Measurements from ENCODE around the gene ZDHHC24.
"Not testable (repeated sequence)": the region's sequence is repeated elsewhere in the genome, so short reads cannot be mapped to it uniquely, and the experiment has no call there.

ZDHHC24 gene

DNA sequence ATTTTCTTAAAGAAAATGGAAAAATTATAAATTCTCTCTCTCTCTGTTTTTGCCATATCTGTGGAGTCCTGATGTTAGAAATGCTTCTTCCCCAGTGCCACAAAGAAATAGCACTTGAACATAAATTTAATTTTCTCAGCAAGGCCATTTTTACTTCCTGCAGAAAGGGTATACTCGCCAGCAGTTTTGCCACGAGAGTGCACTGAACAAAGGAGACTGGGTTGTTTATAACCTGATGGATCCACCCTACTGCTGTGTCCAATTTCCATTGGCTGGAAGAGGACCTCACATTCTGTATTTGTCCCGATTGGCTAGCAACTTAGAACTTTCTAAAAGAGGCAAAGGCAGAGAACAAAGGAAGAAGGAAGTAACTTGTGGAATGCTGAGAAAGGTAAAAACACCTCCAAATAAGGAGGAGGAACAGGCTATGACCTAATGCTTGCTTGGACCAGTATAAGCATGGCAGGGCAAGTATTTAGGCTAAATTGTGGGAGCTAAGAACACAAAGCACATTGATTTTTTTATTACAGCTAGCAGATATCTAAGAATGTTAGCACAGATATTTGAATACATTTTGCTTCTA, 36.8 kb upstream of the ZDHHC24 start:
- not testable (repeated sequence) for H3K36me3 ChIP-seq (ENCODE audit: control insufficient read depth in 1 of 2, insufficient read depth in 2 of 2, low read length in 2 of 2); H3K27ac ChIP-seq (ENCODE audit: low read length); H3K27me3 ChIP-seq (ENCODE audit: low read depth, low read length); H3K9me3 ChIP-seq (ENCODE audit: control insufficient read depth in 1 of 2, low read length in 2 of 2); H3K4me3 ChIP-seq (ENCODE audit: low read depth in 1 of 2, low read length in 2 of 2); H3K4me1 ChIP-seq (ENCODE audit: control insufficient read depth in 1 of 2, insufficient read depth in 2 of 2, low read length in 2 of 2)

GRCh38 chr11:66581261-66581660, 35.4 kb upstream of the ZDHHC24 start:
- Histone ChIP-seq H3K4me3 (ENCODE audit: low read depth in 1 of 2, low read length in 2 of 2) (no peak overlapping the region), H3K27me3 (ENCODE audit: low read depth, low read length) (no peaks in the 10 kb centered on the region), H3K9me3 (ENCODE audit: control insufficient read depth in 1 of 2, low read length in 2 of 2) (no peaks in the 10 kb centered on the region), H3K36me3 (ENCODE audit: control insufficient read depth in 1 of 2, insufficient read depth in 2 of 2, low read length in 2 of 2) (no peaks in the 10 kb centered on the region), H3K4me1 (ENCODE audit: control insufficient read depth in 1 of 2, insufficient read depth in 2 of 2, low read length in 2 of 2) (peaks cover 0 to 8% of the 10 kb centered on the region in 2 donors), H3K27ac (ENCODE audit: low read length) (no peak overlapping the region)

DNA sequence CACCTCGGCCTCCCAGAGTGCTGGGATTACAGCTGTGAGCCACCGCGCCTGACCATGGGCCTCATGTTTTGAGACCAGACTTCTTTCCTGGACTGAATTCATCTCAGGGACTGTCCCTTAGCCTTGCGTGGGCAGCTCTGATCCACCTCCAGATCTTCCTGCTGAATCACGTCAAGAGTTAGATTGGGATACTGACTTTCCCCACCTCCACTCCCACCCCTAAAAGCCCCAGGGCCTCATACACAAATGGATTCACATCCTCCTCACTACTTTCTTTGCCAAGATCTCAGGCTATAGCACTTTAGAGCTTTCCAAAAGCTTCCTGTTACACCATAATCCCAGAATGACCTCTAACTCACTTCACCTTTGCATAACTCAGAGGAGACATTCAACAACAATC, 35.0 kb upstream of the ZDHHC24 start:
- Histone ChIP-seq H3K4me1 (ENCODE audit: control insufficient read depth in 1 of 2, insufficient read depth in 2 of 2, low read length in 2 of 2) (peaks cover 0 to 8% of the 10 kb centered on the region in 2 donors), H3K36me3 (ENCODE audit: control insufficient read depth in 1 of 2, insufficient read depth in 2 of 2, low read length in 2 of 2) (no peaks in the 10 kb centered on the region), H3K9me3 (ENCODE audit: control insufficient read depth in 1 of 2, low read length in 2 of 2) (no peaks in the 10 kb centered on the region), H3K27ac (ENCODE audit: low read length) (no peak overlapping the region), H3K4me3 (ENCODE audit: low read depth in 1 of 2, low read length in 2 of 2) (no peak overlapping the region), H3K27me3 (ENCODE audit: low read depth, low read length) (no peaks in the 10 kb centered on the region)

- Histone ChIP-seq H3K27ac (ENCODE audit: low read length) (no peak overlapping the region), H3K27me3 (ENCODE audit: low read depth, low read length) (no peaks in the 10 kb centered on the region), H3K36me3 (ENCODE audit: control insufficient read depth in 1 of 2, insufficient read depth in 2 of 2, low read length in 2 of 2) (no peaks in the 10 kb centered on the region), H3K9me3 (ENCODE audit: control insufficient read depth in 1 of 2, low read length in 2 of 2) (no peaks in the 10 kb centered on the region), H3K4me1 (ENCODE audit: control insufficient read depth in 1 of 2, insufficient read depth in 2 of 2, low read length in 2 of 2) (peaks cover 0 to 8% of the 10 kb centered on the region in 2 donors), H3K4me3 (ENCODE audit: low read depth in 1 of 2, low read length in 2 of 2) (no peak overlapping the region)
These were observed 33.3 kb upstream of the ZDHHC24 start for GRCh38 chr11:66579017-66579606.

DNA sequence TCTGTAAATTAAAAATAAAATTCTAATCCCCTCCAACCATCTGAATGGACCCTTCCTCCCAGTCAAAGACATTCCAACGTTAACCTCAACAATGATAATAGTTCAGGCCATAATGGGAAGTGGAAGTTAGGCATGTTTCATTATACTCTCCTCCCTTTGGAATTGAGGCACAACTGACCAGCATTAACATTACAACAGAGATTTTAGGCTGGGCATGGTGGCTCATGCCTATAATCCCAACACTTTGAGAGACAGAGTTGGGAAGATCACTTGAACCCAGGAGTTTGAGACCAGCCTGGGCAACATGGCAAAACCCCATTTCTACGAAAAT, 25.0 kb upstream of the ZDHHC24 start:
- peaks cover 0 to 6% of the 10 kb centered on the region in 2 donors for H3K4me1 ChIP-seq (ENCODE audit: control insufficient read depth in 1 of 2, insufficient read depth in 2 of 2, low read length in 2 of 2)

GRCh38 chr11:66570079-66570849, 24.4 kb upstream of the ZDHHC24 start:
- no peaks in the 10 kb centered on the region for H3K27me3 ChIP-seq (ENCODE audit: low read depth, low read length)
- no peak overlapping the region for H3K4me3 ChIP-seq (ENCODE audit: low read depth in 1 of 2, low read length in 2 of 2)
- no peaks in the 10 kb centered on the region for H3K9me3 ChIP-seq (ENCODE audit: control insufficient read depth in 1 of 2, low read length in 2 of 2)
- H3K36me3 ChIP-seq (ENCODE audit: control insufficient read depth in 1 of 2, insufficient read depth in 2 of 2, low read length in 2 of 2) = peaks cover 0 to 9% of the 10 kb centered on the region in 2 donors
- H3K27ac ChIP-seq (ENCODE audit: low read length) = no peak overlapping the region
- H3K4me1 ChIP-seq (ENCODE audit: control insufficient read depth in 1 of 2, insufficient read depth in 2 of 2, low read length in 2 of 2) = peaks cover 0 to 6% of the 10 kb centered on the region in 2 donors

More for the DNA sequence above, 25.0 kb upstream of the ZDHHC24 start:
- Histone ChIP-seq H3K27me3 (ENCODE audit: low read depth, low read length) (no peaks in the 10 kb centered on the region), H3K9me3 (ENCODE audit: control insufficient read depth in 1 of 2, low read length in 2 of 2) (no peaks in the 10 kb centered on the region), H3K27ac (ENCODE audit: low read length) (no peak overlapping the region), H3K4me3 (ENCODE audit: low read depth in 1 of 2, low read length in 2 of 2) (no peak overlapping the region), H3K36me3 (ENCODE audit: control insufficient read depth in 1 of 2, insufficient read depth in 2 of 2, low read length in 2 of 2) (peaks cover 0 to 4% of the 10 kb centered on the region in 2 donors)

DNA sequence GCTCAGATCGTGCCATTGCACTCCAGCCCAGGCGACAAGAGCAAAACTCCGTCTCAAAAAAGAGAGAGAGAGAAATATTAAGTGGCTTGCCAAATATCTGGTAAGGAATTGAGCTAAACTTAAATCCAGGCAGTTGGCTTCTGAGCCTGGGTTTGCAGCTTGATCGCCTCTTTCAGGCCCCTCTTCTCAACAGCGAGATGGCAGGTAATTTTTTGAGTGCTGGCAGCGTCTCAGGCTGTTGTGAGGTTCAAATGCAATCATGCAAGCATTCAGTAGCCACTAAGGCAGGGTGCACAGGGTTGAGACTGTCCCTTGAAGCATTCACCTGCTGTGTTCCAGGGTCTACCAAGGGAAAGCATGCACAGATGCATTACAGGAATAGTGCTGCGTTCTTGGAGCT, 23.2 kb upstream of the ZDHHC24 start:
- Histone ChIP-seq H3K36me3 (ENCODE audit: control insufficient read depth in 1 of 2, insufficient read depth in 2 of 2, low read length in 2 of 2) (peaks cover 0 to 20% of the 10 kb centered on the region in 2 donors), H3K4me1 (ENCODE audit: control insufficient read depth in 1 of 2, insufficient read depth in 2 of 2, low read length in 2 of 2) (peaks cover 0 to 6% of the 10 kb centered on the region in 2 donors), H3K9me3 (ENCODE audit: control insufficient read depth in 1 of 2, low read length in 2 of 2) (no peaks in the 10 kb centered on the region), H3K27me3 (ENCODE audit: low read depth, low read length) (no peaks in the 10 kb centered on the region), H3K4me3 (ENCODE audit: low read depth in 1 of 2, low read length in 2 of 2) (no peak overlapping the region), H3K27ac (ENCODE audit: low read length) (no peak overlapping the region)

DNA sequence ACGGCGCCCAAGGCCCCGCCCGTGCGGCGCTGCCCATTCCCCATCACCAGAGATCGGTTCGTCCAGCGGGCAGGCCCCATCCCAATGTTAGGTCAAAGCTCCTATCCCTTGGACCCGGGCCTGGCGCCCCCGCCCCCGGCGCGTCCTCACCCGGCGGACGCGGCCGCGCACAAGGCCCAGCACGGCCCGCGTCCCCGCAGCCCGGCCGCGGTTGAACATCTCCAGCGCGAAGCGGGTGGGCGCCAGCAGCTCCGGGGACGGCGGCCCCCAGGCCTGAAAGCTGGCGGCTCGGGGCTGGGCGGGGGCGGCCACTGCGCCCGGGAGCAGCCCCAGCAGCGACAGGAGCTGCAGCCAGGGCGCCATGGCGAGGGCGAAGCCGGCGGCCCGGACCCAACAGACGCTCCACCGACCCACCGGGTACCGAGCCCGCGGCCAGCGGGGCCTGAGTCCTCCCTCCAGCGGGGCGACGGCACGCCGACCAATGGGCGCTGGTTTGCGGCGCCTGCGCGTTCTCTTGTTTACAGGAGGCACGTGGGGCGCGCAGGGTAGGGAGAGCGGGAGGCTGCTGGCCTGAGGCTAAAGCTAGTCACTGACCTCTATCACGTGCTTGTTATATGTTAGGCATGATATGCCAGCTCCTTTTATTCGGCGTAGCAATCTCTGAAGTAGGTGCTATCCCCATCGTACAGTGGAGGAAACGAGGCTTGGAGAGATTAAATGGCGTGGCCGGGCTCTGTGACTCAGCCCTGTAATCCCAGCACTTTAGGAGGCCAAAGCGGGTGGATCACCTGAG, 22.5 kb upstream of the ZDHHC24 start, which contains the start of gene CTSF:
TSS of gene CTSF (minus strand) at position 483 of the 793 bp plus-strand sequence. CDS start at position 363, 120 bp downstream.
- H3K4me3 ChIP-seq (ENCODE audit: low read depth in 1 of 2, low read length in 2 of 2) = peak within 1 kb of the TSS; percentile 46 to 75
- H3K4me1 ChIP-seq (ENCODE audit: control insufficient read depth in 1 of 2, insufficient read depth in 2 of 2, low read length in 2 of 2) = peaks cover 0 to 6% of the 10 kb centered on the region in 2 donors
- no peaks in the 10 kb centered on the region for H3K9me3 ChIP-seq (ENCODE audit: control insufficient read depth in 1 of 2, low read length in 2 of 2)
- no peak within 1 kb of the TSS for H3K27ac ChIP-seq (ENCODE audit: low read length)
- peaks cover 0 to 26% of the 10 kb centered on the region in 2 donors for H3K36me3 ChIP-seq (ENCODE audit: control insufficient read depth in 1 of 2, insufficient read depth in 2 of 2, low read length in 2 of 2)
- H3K27me3 ChIP-seq (ENCODE audit: low read depth, low read length) = no peaks in the 10 kb centered on the region

GRCh38 chr11:66567787-66568123, 21.9 kb upstream of the ZDHHC24 start:
- H3K36me3 ChIP-seq (ENCODE audit: control insufficient read depth in 1 of 2, insufficient read depth in 2 of 2, low read length in 2 of 2) = peaks cover 0 to 27% of the 10 kb centered on the region in 2 donors
- H3K4me3 ChIP-seq (ENCODE audit: low read depth in 1 of 2, low read length in 2 of 2) = peak overlapping the region in 1 of 2 donors; percentile 75
- H3K4me1 ChIP-seq (ENCODE audit: control insufficient read depth in 1 of 2, insufficient read depth in 2 of 2, low read length in 2 of 2) = peaks cover 0 to 6% of the 10 kb centered on the region in 2 donors
- no peaks in the 10 kb centered on the region for H3K27me3 ChIP-seq (ENCODE audit: low read depth, low read length)
- H3K9me3 ChIP-seq (ENCODE audit: control insufficient read depth in 1 of 2, low read length in 2 of 2) = no peaks in the 10 kb centered on the region
- H3K27ac ChIP-seq (ENCODE audit: low read length) = no peak overlapping the region

GRCh38 chr11:66566221-66566620, 20.4 kb upstream of the ZDHHC24 start:
- peaks cover 0 to 6% of the 10 kb centered on the region in 2 donors for H3K4me1 ChIP-seq (ENCODE audit: control insufficient read depth in 1 of 2, insufficient read depth in 2 of 2, low read length in 2 of 2)
- H3K9me3 ChIP-seq (ENCODE audit: control insufficient read depth in 1 of 2, low read length in 2 of 2) = no peaks in the 10 kb centered on the region
- peaks cover 4 to 27% of the 10 kb centered on the region in 2 donors for H3K36me3 ChIP-seq (ENCODE audit: control insufficient read depth in 1 of 2, insufficient read depth in 2 of 2, low read length in 2 of 2)
- H3K27ac ChIP-seq (ENCODE audit: low read length) = no peak overlapping the region
- H3K27me3 ChIP-seq (ENCODE audit: low read depth, low read length) = no peaks in the 10 kb centered on the region
- H3K4me3 ChIP-seq (ENCODE audit: low read depth in 1 of 2, low read length in 2 of 2) = no peak overlapping the region

DNA sequence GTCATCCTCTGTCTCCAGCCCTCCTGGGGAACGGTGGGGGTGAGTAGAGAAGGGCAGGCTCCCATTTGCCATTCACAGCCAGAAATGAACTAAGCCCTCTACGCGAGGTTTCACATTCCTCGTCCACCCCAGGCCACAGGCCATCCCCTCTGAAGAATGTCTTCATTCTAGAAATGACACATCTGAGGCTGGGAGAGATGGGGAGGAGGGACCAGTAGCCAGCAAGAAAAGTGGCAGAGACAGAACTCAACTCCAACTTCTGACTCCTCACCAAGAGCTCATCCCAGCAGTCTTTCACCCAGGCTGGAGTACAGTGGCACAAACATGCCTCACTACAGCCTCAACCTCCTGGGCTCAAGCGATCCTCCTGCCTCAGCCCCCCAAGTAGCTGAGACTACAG, 19.1 kb upstream of the ZDHHC24 start:
- Histone ChIP-seq H3K27ac (ENCODE audit: low read length) (no peak overlapping the region), H3K4me3 (ENCODE audit: low read depth in 1 of 2, low read length in 2 of 2) (no peak overlapping the region), H3K36me3 (ENCODE audit: control insufficient read depth in 1 of 2, insufficient read depth in 2 of 2, low read length in 2 of 2) (peaks cover 4 to 27% of the 10 kb centered on the region in 2 donors), H3K27me3 (ENCODE audit: low read depth, low read length) (no peaks in the 10 kb centered on the region), H3K4me1 (ENCODE audit: control insufficient read depth in 1 of 2, insufficient read depth in 2 of 2, low read length in 2 of 2) (peaks cover 0 to 6% of the 10 kb centered on the region in 2 donors), H3K9me3 (ENCODE audit: control insufficient read depth in 1 of 2, low read length in 2 of 2) (no peaks in the 10 kb centered on the region)
